ENCODE data around the gene KLHL18.

- TF ChIP-seq, protein P1, sequence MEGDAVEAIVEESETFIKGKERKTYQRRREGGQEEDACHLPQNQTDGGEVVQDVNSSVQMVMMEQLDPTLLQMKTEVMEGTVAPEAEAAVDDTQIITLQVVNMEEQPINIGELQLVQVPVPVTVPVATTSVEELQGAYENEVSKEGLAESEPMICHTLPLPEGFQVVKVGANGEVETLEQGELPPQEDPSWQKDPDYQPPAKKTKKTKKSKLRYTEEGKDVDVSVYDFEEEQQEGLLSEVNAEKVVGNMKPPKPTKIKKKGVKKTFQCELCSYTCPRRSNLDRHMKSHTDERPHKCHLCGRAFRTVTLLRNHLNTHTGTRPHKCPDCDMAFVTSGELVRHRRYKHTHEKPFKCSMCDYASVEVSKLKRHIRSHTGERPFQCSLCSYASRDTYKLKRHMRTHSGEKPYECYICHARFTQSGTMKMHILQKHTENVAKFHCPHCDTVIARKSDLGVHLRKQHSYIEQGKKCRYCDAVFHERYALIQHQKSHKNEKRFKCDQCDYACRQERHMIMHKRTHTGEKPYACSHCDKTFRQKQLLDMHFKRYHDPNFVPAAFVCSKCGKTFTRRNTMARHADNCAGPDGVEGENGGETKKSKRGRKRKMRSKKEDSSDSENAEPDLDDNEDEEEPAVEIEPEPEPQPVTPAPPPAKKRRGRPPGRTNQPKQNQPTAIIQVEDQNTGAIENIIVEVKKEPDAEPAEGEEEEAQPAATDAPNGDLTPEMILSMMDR (optimal IDR thresholded peaks at IDR 0.05 in 1 of 3, IDR thresholded peaks at IDR 0.05 in 1 of 3, conservative IDR thresholded peaks at IDR 0.05 in 1 of 3; ENCODE audit: extremely low read depth in 1 of 3, insufficient read depth in 2 of 3, low read length in 3 of 3): no peak
- no peak for TF ChIP-seq EZH2 (IDR thresholded peaks at IDR 0.05; ENCODE audit: low read length)
Measured at GRCh38 chr3:47295976-47296375, 13.2 kb downstream of the KLHL18 start.
